ENCODE measurements around the gene SLX9.

SLX9 gene

DNA sequence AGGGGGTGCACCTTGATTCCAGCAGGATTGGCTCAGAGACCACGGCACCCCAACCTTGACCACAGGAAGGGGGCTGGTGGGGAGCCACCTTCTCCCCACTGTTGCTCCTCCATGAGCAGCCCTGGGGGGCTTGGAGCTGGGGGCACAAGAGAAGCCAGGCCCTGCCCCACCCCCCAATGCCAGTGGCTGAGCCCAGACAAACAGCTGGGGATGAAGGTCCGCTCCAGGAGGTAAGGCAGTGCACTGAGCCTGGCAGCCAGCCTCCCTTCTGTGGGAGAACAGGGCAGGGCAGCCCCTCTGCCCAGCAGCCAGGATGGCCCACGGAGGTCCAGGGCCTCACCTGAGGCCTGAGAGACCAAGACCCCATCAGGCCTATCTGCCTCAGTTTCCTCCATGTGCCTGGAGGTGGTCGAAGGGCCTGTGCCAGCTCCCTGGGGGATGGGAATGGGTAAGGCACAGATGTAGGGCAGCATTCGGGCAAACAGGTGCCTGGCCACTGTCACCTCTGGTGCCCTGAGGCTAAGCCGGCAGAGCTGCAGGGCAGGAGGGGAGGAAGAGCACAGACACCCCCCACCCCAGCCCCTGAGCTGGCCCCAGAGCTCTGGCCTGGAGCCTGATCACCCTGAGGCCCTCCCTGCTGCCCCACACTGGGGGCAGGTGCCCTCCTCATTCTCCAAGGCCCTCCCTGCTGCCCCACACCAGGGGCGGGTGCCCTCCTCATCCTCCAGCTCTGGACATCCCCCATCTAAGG is 26.2 kb upstream of the SLX9 start:
- H3K4me1 ChIP-seq (ENCODE audit: control insufficient read depth in 1 of 2, insufficient read depth in 2 of 2, low read length in 2 of 2): no peaks in the 10 kb centered on the region
- no peak overlapping the region for H3K9ac ChIP-seq (ENCODE audit: low read length)
- peaks cover 10% of the 10 kb centered on the region for H3K27me3 ChIP-seq (ENCODE audit: insufficient read depth, low read length)
- H3K14ac ChIP-seq (ENCODE audit: low read length): no peak overlapping the region
- H3K4ac ChIP-seq (ENCODE audit: low read depth, low read length): no peak overlapping the region
- peaks cover 3% of the 10 kb centered on the region for H3K9me3 ChIP-seq (ENCODE audit: insufficient read depth, low read depth, low read length)
- WGBS (ENCODE audit: extremely low coverage, insufficient coverage, insufficient read length): no CpG with 5 or more reads among the region's 7 CpGs
- no peak for DNase-seq
- no peak overlapping the region for H3K4me3 ChIP-seq (ENCODE audit: low read depth, low read length)
- H2AFZ ChIP-seq (ENCODE audit: insufficient read depth, low read length, poor library complexity): no peak overlapping the region
- H3K27ac ChIP-seq (ENCODE audit: low read depth, low read length): no peak overlapping the region
- no peak overlapping the region for H4K12ac ChIP-seq (ENCODE audit: low read depth, low read length)
- H4K8ac ChIP-seq (ENCODE audit: low read depth, low read length): no peak overlapping the region
- no peak overlapping the region for H4K91ac ChIP-seq (ENCODE audit: low read depth, low read length)
- H3K79me2 ChIP-seq (ENCODE audit: control insufficient read depth, insufficient read depth, low read length, poor library complexity): no peaks in the 10 kb centered on the region
- H3K23ac ChIP-seq (ENCODE audit: low read length): no peak overlapping the region
- no peak overlapping the region for H2BK5ac ChIP-seq (ENCODE audit: low read depth, low read length, poor library complexity)
- H3K18ac ChIP-seq (ENCODE audit: low read length): no peak overlapping the region
- H2BK120ac ChIP-seq (ENCODE audit: insufficient read depth, low read length, poor library complexity): no peak overlapping the region
- no peak overlapping the region for H3K4me2 ChIP-seq (ENCODE audit: low read length)
- H3K79me1 ChIP-seq (ENCODE audit: low read length): no peaks in the 10 kb centered on the region
- H3K36me3 ChIP-seq (ENCODE audit: control insufficient read depth in 1 of 2, insufficient read depth in 2 of 2, low read length in 2 of 2): no peaks in the 10 kb centered on the region
- H2BK12ac ChIP-seq (ENCODE audit: low read length): no peak overlapping the region
- no peak overlapping the region for H2AK5ac ChIP-seq (ENCODE audit: low read length)

DNA sequence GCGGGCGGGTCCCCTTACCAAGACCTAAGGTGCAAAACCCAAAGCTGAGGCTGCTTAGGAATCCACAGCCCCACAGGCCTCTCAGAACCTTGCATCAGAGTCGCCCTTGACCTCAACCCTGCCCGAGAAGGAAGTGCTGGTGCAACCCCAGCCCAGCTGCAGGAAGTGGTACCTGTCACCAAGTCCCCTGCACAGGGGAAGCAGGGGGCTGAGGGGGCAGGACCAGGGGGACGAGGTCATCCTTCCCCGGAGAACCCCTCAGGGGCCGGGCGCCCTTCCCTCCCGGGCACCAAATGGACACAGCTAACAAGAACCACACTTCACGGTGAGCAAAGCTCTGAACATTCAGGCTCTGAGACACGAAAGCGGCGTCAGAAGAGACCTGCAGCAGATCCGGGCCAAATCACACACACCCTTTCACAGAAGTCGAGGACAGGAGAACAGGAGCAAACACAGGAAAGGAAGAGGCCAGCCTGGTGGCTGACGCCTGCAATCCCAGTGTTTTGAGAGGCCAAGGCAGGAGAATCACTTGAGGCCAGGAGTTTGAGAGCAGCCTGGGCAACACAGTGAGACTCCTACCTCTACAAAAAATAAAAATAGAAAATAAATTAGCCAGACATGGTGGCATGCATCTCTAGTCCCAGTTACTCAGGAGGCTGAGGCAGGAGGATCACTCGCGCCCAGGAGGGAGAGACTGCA is 25.5 kb upstream of the SLX9 start:
- H3K4ac ChIP-seq (ENCODE audit: low read depth, low read length): no peak overlapping the region
- H3K4me2 ChIP-seq (ENCODE audit: low read length): no peak overlapping the region
- H3K79me1 ChIP-seq (ENCODE audit: low read length): no peaks in the 10 kb centered on the region
- H3K9ac ChIP-seq (ENCODE audit: low read length): no peak overlapping the region
- no peak overlapping the region for H3K14ac ChIP-seq (ENCODE audit: low read length)
- no peak overlapping the region for H3K27ac ChIP-seq (ENCODE audit: low read depth, low read length)
- no peak overlapping the region for H4K12ac ChIP-seq (ENCODE audit: low read depth, low read length)
- H4K8ac ChIP-seq (ENCODE audit: low read depth, low read length): no peak overlapping the region
- no peak overlapping the region for H2AK5ac ChIP-seq (ENCODE audit: low read length)
- H3K27me3 ChIP-seq (ENCODE audit: insufficient read depth, low read length): peaks cover 12% of the 10 kb centered on the region
- DNase-seq: no peak
- H2BK12ac ChIP-seq (ENCODE audit: low read length): no peak overlapping the region
- H3K23ac ChIP-seq (ENCODE audit: low read length): no peak overlapping the region
- H4K91ac ChIP-seq (ENCODE audit: low read depth, low read length): no peak overlapping the region
- no peak overlapping the region for H3K4me3 ChIP-seq (ENCODE audit: low read depth, low read length)
- no peak overlapping the region for H3K18ac ChIP-seq (ENCODE audit: low read length)
- H2AFZ ChIP-seq (ENCODE audit: insufficient read depth, low read length, poor library complexity): no peak overlapping the region
- H2BK5ac ChIP-seq (ENCODE audit: low read depth, low read length, poor library complexity): no peak overlapping the region
- no peaks in the 10 kb centered on the region for H3K4me1 ChIP-seq (ENCODE audit: control insufficient read depth in 1 of 2, insufficient read depth in 2 of 2, low read length in 2 of 2)
- no peaks in the 10 kb centered on the region for H3K79me2 ChIP-seq (ENCODE audit: control insufficient read depth, insufficient read depth, low read length, poor library complexity)
- H2BK120ac ChIP-seq (ENCODE audit: insufficient read depth, low read length, poor library complexity): no peak overlapping the region
- no CpG with 5 or more reads among the region's 18 CpGs for WGBS (ENCODE audit: extremely low coverage, insufficient coverage, insufficient read length)
- no peaks in the 10 kb centered on the region for H3K36me3 ChIP-seq (ENCODE audit: control insufficient read depth in 1 of 2, insufficient read depth in 2 of 2, low read length in 2 of 2)
- H3K9me3 ChIP-seq (ENCODE audit: insufficient read depth, low read depth, low read length): peaks cover 3% of the 10 kb centered on the region

GRCh38 chr21:44916965-44917364 is 22.9 kb upstream of the SLX9 start:
- H2BK12ac ChIP-seq (ENCODE audit: low read length): no peak overlapping the region
- H3K9ac ChIP-seq (ENCODE audit: low read length): no peak overlapping the region
- peaks cover 7% of the 10 kb centered on the region for H3K9me3 ChIP-seq (ENCODE audit: insufficient read depth, low read depth, low read length)
- no peaks in the 10 kb centered on the region for H3K79me1 ChIP-seq (ENCODE audit: low read length)
- H4K8ac ChIP-seq (ENCODE audit: low read depth, low read length): no peak overlapping the region
- H3K27ac ChIP-seq (ENCODE audit: low read depth, low read length): no peak overlapping the region
- H3K4me3 ChIP-seq (ENCODE audit: low read depth, low read length): no peak overlapping the region
- no peak overlapping the region for H3K23ac ChIP-seq (ENCODE audit: low read length)
- no peak for DNase-seq
- H2BK120ac ChIP-seq (ENCODE audit: insufficient read depth, low read length, poor library complexity): no peak overlapping the region
- H2AFZ ChIP-seq (ENCODE audit: insufficient read depth, low read length, poor library complexity): no peak overlapping the region
- peaks cover 24% of the 10 kb centered on the region for H3K27me3 ChIP-seq (ENCODE audit: insufficient read depth, low read length)
- no peaks in the 10 kb centered on the region for H3K4me1 ChIP-seq (ENCODE audit: control insufficient read depth in 1 of 2, insufficient read depth in 2 of 2, low read length in 2 of 2)
- no peak overlapping the region for H3K18ac ChIP-seq (ENCODE audit: low read length)
- no peaks in the 10 kb centered on the region for H3K79me2 ChIP-seq (ENCODE audit: control insufficient read depth, insufficient read depth, low read length, poor library complexity)
- H3K4ac ChIP-seq (ENCODE audit: low read depth, low read length): no peak overlapping the region
- H3K14ac ChIP-seq (ENCODE audit: low read length): no peak overlapping the region
- no peaks in the 10 kb centered on the region for H3K36me3 ChIP-seq (ENCODE audit: control insufficient read depth in 1 of 2, insufficient read depth in 2 of 2, low read length in 2 of 2)
- H2BK5ac ChIP-seq (ENCODE audit: low read depth, low read length, poor library complexity): no peak overlapping the region
- no peak overlapping the region for H4K91ac ChIP-seq (ENCODE audit: low read depth, low read length)
- H3K4me2 ChIP-seq (ENCODE audit: low read length): no peak overlapping the region
- WGBS (ENCODE audit: extremely low coverage, insufficient coverage, insufficient read length): no CpG with 5 or more reads among the region's 7 CpGs
- no peak overlapping the region for H4K12ac ChIP-seq (ENCODE audit: low read depth, low read length)
- no peak overlapping the region for H2AK5ac ChIP-seq (ENCODE audit: low read length)

DNA sequence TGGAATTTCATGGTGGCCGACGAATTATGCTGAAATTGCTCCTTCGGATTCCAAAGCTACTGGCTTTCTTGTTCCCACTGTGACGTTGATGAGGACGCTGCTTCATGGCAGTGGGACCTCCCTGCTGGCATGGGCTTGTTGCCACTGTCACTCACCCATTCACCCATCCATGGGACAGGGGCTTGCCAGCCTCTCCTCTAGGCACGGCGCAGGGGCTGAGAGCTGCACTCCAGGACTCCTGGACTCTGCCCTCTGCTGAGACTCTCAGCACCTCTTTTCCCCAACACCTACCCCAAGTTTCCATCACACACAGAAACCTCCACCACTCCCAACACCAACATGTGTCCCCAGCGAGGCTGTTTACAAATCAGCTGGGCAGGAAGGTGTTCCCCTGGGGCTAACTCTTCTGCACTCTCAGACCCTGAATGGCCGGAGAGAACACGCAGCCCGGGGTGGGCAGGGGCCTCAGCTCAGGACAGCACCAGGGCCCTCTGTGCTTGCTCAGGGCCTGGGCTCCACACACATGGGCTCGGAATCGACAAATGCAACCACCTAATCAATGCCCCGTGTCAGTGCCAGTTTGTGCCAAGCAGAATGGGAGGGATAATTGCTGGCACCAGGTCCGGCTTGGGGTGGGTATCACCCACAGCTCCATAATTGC is 22.3 kb upstream of the SLX9 start:
- Histone ChIP-seq H2BK12ac (ENCODE audit: low read length) (no peak overlapping the region), H2AFZ (ENCODE audit: insufficient read depth, low read length, poor library complexity) (no peak overlapping the region), H2BK120ac (ENCODE audit: insufficient read depth, low read length, poor library complexity) (no peak overlapping the region), H3K4me1 (ENCODE audit: control insufficient read depth in 1 of 2, insufficient read depth in 2 of 2, low read length in 2 of 2) (no peaks in the 10 kb centered on the region), H4K91ac (ENCODE audit: low read depth, low read length) (no peak overlapping the region), H3K9me3 (ENCODE audit: insufficient read depth, low read depth, low read length) (peaks cover 7% of the 10 kb centered on the region), H4K8ac (ENCODE audit: low read depth, low read length) (no peak overlapping the region), H3K4me3 (ENCODE audit: low read depth, low read length) (no peak overlapping the region), H2BK5ac (ENCODE audit: low read depth, low read length, poor library complexity) (no peak overlapping the region), H3K4me2 (ENCODE audit: low read length) (no peak overlapping the region), H3K36me3 (ENCODE audit: control insufficient read depth in 1 of 2, insufficient read depth in 2 of 2, low read length in 2 of 2) (no peaks in the 10 kb centered on the region), H3K79me2 (ENCODE audit: control insufficient read depth, insufficient read depth, low read length, poor library complexity) (no peaks in the 10 kb centered on the region), H3K4ac (ENCODE audit: low read depth, low read length) (no peak overlapping the region), H3K27ac (ENCODE audit: low read depth, low read length) (no peak overlapping the region), H3K79me1 (ENCODE audit: low read length) (no peaks in the 10 kb centered on the region), H3K18ac (ENCODE audit: low read length) (no peak overlapping the region), H2AK5ac (ENCODE audit: low read length) (no peak overlapping the region), H3K14ac (ENCODE audit: low read length) (no peak overlapping the region), H3K27me3 (ENCODE audit: insufficient read depth, low read length) (peaks cover 24% of the 10 kb centered on the region), H4K12ac (ENCODE audit: low read depth, low read length) (no peak overlapping the region), H3K9ac (ENCODE audit: low read length) (no peak overlapping the region), H3K23ac (ENCODE audit: low read length) (no peak overlapping the region)
- no peak for DNase-seq
- WGBS (ENCODE audit: extremely low coverage, insufficient coverage, insufficient read length): no CpG with 5 or more reads among the region's 15 CpGs

Measured in trophoblast cell (in vitro differentiated cells and primary cell).